NCI-H2196 treated with DMSO at 0.1 percent for 48 hours (cell line): ENCODE data around the gene HSD17B11.
A peak's percentile ranks its signal among the peaks of the same experiment; 100 is the strongest.
"Not testable (repeated sequence)": the region's sequence is repeated elsewhere in the genome, so short reads cannot be mapped to it uniquely, and the experiment has no call there.

Experiments used
- DNase-seq: peaks from one replicate; lab custom pipeline; 2025; ENCODE audit not compliant: unreplicated experiment; lab: John Stamatoyannopoulos, UW

Gene HSD17B11, protein sequence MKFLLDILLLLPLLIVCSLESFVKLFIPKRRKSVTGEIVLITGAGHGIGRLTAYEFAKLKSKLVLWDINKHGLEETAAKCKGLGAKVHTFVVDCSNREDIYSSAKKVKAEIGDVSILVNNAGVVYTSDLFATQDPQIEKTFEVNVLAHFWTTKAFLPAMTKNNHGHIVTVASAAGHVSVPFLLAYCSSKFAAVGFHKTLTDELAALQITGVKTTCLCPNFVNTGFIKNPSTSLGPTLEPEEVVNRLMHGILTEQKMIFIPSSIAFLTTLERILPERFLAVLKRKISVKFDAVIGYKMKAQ

DNA sequence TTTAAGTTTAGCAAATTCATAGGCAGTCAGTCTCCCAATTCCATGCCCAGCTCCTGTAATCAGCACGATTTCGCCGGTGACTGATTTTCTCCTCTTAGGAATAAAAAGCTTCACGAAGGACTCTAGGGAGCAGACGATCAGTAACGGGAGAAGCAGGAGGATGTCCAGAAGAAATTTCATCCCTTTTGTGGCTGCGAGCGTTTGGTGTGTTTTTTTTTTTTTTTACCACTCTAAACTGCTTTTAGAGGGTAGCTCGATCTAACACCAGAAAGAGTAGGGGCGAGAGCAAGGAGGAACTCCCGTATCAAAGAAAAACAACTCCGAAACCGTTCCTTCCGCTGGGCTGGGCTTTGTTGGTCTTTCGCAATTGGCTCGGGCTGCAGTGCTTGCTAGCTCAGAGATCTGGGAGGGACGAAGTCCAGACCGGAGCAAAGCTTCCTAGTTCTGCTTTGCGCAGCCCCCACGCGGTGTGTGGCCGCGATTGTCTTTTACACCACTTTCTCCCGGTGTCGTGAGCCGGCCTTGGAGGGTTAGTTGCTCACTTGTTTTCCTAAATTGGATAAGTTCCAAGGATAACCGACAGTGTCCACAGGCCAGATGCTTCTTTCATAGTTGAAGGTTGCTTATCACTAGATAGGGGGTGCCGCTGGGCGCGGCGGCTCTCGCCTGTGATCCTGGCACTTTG is at the start of gene HSD17B11:
HSD17B11 (minus strand) TSS at position 298 of the 685 bp plus-strand sequence; CDS start at position 180, 118 bp downstream.
- DNase-seq, result peak; percentile 50

GRCh38 chr4:87433342-87433741 is 42.4 kb upstream of the HSD17B11 start:
- DNase-seq, result no peak

GRCh38 chr4:87430038-87430437 is 39.0 kb upstream of the HSD17B11 start:
- DNase-seq, result no peak

DNA sequence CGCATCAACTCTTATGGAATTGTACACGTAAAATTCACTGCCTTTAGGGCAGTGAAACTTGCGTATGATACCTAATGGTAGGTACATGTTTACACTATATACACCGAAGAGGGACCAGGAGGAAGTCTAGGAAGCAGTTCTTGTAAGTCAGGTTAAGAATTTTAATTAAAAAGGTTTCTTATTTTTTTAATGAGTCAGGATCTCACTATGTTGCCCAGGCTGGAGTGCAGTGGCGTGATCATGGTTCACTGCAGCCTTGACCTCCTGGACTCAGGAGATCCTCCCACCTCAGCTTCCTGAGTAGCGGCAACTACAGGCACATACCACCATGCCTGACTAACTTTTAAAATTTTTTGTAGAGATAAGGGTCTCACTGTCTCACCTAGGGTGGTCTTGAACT is 38.0 kb upstream of the HSD17B11 start:
- DNase-seq, result no peak

- no peak for DNase-seq
These were observed 36.5 kb upstream of the HSD17B11 start for GRCh38 chr4:87427518-87427868.

- no peak for DNase-seq
These were observed 36.0 kb upstream of the HSD17B11 start for GRCh38 chr4:87426865-87427517.

DNA sequence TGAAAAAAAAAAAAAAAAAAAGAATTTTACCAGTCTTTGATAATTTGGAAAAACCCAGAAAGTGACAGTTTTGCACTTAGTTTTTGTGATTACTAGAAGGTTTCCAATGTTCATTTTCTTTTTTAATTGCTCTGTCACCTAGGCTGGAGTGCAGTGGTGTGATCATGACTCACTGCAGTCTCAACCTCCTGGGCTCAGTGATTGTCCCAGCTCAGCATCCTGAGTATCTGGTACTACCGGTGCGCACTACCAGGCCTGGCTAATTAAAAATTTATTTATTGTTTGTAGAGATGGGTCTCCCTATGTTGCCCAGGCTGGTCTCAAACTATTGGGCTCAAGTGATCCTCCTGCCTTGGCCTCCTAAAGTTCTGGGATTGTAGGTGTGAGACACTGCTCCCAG is 34.7 kb upstream of the HSD17B11 start:
- no peak for DNase-seq

DNA sequence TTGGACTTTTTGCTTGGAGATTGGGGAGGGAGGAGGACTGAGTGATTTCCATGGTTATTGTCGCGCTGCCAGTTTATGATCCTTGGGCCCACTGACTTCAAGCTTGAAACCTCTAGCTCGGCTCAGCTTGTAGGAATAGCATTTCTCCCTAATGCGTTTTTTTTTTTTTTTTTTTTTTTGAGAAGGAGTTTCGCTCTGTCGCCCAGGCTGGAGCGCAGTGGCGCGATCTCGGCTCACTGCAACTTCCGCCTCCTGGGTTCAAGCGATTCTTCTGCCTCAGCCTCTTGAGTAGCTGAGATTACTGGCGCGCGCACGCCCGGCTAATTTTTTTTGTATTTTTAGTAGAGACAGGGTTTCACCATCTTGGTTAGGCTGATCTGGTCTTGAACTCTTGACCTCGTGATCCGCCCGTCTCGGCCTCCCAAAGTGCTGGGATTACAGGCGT is 33.1 kb upstream of the HSD17B11 start:
- DNase-seq, result not testable (repeated sequence)

DNA sequence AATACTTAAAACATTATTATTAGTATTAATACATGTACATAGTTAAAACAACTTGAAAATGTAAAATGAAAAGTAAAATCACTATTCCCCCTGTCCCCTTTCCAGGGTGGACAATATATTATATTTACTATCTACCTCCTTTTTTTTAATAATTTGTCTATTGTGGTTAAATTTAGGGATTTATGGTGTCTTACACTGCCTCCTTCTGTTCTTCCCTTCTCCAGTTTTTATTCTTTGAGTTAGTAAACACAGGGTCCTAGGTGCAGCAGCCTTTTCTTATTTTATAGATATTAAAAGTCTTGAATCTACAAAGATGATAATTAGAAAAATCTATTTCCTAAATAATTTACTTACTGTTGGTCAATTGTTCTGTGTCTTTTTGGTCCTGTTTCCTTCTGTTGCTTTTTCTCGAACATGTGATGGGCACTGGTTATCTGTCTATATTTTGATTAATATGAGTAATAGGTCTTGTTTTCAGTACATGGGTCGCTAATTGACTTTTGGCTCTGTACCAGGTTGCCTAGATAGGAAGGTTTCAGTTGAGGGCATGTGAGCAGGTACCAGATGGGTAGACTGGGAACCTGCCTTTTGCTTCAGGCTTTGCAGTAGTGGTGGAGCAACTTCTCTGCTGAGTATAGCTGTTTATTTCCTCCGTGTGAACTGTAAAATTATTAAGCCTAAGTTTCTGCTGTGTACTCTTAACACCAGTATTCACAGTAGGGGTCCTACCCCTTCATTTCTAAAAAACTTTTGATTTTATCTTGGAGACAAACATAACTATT is 32.5 kb upstream of the HSD17B11 start:
- DNase-seq, result no peak

DNA sequence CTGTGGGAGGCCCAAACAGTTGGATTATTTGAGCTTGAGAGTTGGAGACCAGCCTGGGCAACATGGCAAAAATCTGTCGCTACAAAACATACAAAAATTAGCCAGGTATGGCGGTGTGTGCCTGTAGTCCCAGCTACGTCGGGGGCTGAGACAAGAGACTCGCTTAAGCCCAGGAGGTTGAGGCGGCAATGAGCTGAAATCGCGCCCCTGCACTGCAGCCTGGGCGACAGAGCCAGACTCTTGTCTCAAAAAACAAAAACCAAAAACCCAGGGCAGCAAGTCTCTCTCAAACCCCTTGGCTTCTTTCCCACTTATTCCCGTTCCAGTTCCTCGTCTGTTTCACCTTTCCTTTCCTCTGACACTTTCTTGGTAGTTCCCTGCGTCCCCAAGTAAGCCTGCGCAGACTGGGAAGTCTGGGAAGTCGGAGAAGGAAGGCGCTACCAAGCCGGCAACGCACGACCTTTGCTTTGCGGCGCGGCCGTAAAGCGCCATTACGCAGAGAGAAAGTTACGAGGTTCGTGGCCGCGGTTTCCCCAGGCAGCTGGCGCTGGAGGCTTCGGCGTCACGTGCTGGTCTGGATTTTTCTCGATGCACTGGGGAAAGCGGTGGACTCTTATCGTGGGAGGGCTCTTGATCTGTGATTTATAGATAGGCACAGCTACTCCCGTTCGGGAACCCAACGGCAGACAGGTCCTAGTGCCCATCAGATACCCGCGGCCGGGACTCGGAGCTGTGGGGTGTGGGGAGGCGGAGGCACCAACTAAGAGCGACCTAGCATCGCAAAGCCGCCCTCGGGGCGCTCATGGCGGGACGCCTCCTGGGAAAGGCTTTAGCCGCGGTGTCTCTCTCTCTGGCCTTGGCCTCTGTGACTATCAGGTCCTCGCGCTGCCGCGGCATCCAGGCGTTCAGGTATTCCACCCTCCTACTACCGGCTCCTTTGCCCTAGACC is 31.4 kb upstream of the HSD17B11 start, which contains the start of gene NUDT9:
NUDT9 (plus strand) TSS at position 470 of the 949 bp plus-strand sequence; CDS start at position 803, 333 bp downstream.
- DNase-seq, result peak; percentile 79

DNA sequence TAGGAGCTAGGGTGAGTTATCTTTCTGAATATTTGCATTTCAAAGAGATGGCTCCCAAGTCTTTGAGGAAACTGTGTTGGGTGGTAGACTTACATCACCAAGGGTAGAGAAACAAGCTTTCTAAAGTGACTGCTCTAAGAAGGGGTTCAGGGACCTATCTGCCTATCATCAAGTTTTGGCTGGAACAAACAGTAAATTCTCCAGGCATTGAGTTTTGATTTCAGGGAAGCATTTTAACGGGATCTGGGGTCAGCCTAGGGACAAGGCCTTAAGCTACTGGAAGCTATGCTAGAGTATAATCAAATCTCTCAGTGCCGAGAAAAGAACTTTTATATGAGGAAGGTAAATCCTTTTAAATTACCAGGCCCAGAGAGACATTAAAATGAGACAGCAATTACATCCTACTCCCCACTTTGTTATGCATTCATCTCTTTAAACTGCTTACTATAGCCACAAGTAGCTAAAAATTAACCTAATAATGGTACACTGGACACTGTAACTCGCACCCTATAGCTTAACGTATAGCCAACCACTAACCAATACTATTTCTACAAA is 29.4 kb upstream of the HSD17B11 start:
- no peak for DNase-seq

- no peak for DNase-seq
These were observed 28.7 kb upstream of the HSD17B11 start for GRCh38 chr4:87419578-87420249.

- not testable (repeated sequence) for DNase-seq
These were observed 27.4 kb upstream of the HSD17B11 start for GRCh38 chr4:87418410-87418809.

GRCh38 chr4:87416965-87417364 is 26.0 kb upstream of the HSD17B11 start:
- DNase-seq, result no peak

DNA sequence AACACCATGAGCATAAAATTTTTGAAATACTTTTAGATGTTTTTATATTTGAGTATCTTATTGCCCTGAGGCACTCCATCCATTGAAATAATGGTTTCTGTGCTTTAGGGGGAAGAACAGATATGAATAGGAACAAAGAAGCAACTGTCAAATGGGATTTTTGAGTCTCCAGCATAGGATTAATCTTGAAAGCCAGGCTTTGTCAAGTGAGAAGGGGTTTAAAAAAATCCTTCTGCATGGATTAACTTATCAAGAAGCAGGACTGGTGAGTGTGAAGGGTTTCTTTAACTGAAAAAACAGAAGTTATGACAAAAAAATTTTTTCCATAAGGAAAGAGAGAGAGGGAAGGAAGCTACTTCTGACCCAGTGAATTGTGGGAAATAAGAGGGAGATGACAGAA is 23.8 kb upstream of the HSD17B11 start:
- no peak for DNase-seq

- no peak for DNase-seq
These were observed 19.7 kb upstream of the HSD17B11 start for GRCh38 chr4:87410679-87411078.

DNA sequence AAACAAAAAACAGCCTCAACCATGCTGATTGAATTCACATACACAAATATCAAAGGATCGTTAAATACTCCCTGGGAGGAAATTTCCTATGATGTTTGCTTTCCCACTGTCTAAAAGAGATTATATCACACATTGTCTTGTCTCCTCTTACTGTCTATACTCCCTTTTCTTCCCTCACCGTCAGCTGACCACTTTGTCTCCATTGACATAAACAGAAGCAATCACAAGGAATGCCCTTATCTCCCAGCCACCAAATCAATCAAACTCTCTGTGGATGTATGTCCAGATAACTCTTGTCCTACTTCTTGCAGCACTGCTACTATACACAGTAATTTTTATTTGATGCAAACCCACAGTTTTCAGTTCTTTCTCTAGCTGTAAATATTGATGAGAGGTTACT is 19.2 kb upstream of the HSD17B11 start:
- no peak for DNase-seq

- DNase-seq, result no peak
These were observed 18.5 kb upstream of the HSD17B11 start for GRCh38 chr4:87409420-87409939.

GRCh38 chr4:87406902-87407301 is 15.9 kb upstream of the HSD17B11 start:
- DNase-seq, result not testable (repeated sequence)
